Measurements from ENCODE around the gene RAB44. TPM values are rescaled to one million over a fixed set of nuclear protein-coding genes. Genes with fewer than 3 reads are reported as not detected.

Gene RAB44
- total RNA-seq, 1 donor from 2014 or later, result 0.95 TPM

GRCh38 chr6:36682328-36683144 lies 15.1 kb upstream of the RAB44 start:
- Histone ChIP-seq H3K4me1 (peaks cover 56% of the 10 kb centered on the region), H3K4me3 (peak overlapping the region; percentile 12), H3K9me3 (no peaks in the 10 kb centered on the region), H3K36me3 (peaks cover 44% of the 10 kb centered on the region), H3K27me3 (ENCODE audit: low read depth) (no peaks in the 10 kb centered on the region), H3K27ac (no peak overlapping the region)
- intact Hi-C loops (cut with DNase I), result no loop called here
- peak in 1 of 2 donors; percentile 4 for ATAC-seq
- no peak for TF ChIP-seq CTCF (IDR thresholded peaks at IDR 0.05)
- peak; percentile 70 for DNase-seq

DNA sequence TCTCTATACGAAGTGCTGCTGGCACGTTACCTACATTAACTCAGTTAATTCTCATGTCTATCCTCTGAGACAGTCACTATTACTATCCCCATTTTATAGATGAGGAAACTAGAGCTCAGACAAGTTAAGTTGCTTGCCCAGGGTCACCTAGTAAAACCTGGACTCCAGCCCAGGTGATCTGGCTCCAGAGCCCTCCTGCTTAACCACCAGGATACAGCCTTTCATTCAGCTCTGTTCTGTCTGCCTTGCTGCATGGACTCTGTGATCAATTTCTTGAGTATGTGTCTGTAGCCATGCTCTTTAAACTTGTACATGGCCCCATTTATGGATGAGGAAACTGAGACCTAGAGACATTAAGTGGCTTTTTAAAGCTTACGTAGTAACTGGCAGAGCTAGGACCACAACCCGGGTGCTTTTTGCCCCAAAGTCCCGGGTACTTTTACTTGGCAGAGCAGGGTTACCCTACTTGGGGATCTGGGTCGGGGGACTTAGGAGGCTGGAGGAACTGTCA lies 14.4 kb upstream of the RAB44 start:
- Histone ChIP-seq H3K4me3 (no peak overlapping the region), H3K27me3 (ENCODE audit: low read depth) (no peaks in the 10 kb centered on the region), H3K36me3 (peaks cover 49% of the 10 kb centered on the region), H3K27ac (no peak overlapping the region), H3K9me3 (no peaks in the 10 kb centered on the region), H3K4me1 (peaks cover 49% of the 10 kb centered on the region)
- intact Hi-C loops (cut with DNase I), result no loop called here
- ATAC-seq (no peak), DNase-seq (no peak)
- no peak for TF ChIP-seq CTCF (IDR thresholded peaks at IDR 0.05)

DNA sequence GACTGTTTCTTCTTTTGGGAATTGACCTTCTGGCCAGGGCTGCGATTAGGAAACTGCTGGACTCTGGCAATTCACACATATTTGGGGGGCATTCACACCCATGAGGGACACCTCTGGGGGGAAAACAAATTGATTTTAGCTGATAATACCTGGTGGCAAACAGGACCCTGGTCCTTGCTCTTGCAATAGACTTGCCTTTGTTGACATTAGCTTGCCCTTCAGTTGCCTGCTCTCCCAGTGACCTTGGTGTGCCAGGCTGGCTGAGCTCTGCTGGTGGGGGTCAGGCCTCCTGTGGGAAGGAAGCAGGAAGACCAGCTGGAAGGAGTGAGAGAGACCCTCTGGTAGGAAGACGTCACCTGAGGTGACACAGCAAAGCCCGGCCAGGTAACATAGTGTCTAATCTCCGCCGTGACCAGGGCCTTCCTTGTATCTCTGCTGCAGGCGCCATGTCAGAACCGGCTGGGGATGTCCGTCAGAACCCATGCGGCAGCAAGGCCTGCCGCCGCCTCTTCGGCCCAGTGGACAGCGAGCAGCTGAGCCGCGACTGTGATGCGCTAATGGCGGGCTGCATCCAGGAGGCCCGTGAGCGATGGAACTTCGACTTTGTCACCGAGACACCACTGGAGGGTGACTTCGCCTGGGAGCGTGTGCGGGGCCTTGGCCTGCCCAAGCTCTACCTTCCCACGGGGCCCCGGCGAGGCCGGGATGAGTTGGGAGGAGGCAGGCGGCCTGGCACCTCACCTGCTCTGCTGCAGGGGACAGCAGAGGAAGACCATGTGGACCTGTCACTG lies 13.8 kb upstream of the RAB44 start:
- peaks cover 48% of the 10 kb centered on the region for H3K4me1 ChIP-seq
- no peak for TF ChIP-seq CTCF (IDR thresholded peaks at IDR 0.05)
- intact Hi-C loops (cut with DNase I), result no loop called here
- no peaks in the 10 kb centered on the region for H3K27me3 ChIP-seq (ENCODE audit: low read depth)
- ATAC-seq (no peak), DNase-seq (no peak)
- H3K27ac ChIP-seq, result no peak overlapping the region
- H3K4me3 ChIP-seq, result no peak overlapping the region
- H3K9me3 ChIP-seq, result no peaks in the 10 kb centered on the region
- peaks cover 49% of the 10 kb centered on the region for H3K36me3 ChIP-seq

DNA sequence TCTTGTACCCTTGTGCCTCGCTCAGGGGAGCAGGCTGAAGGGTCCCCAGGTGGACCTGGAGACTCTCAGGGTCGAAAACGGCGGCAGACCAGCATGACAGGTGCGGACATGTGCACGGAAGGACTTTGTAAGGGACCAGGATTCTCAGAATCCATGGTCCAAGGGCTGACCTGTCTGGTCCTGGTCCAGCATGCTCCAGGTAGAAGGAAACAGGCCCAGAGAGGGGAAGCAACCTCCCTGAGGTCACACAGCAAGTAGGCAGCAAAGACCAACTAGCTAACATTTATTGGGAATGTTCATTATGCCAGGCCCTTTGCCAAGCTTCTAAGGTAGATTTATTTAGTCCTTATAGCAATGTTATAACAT lies 13.2 kb upstream of the RAB44 start:
- ATAC-seq, result no peak
- Histone ChIP-seq H3K27ac (no peak overlapping the region), H3K36me3 (peaks cover 49% of the 10 kb centered on the region), H3K4me1 (peaks cover 48% of the 10 kb centered on the region), H3K9me3 (no peaks in the 10 kb centered on the region), H3K4me3 (no peak overlapping the region), H3K27me3 (ENCODE audit: low read depth) (no peaks in the 10 kb centered on the region)
- DNase-seq, result no peak
- TF ChIP-seq CTCF (IDR thresholded peaks at IDR 0.05), result no peak
- intact Hi-C loops (cut with DNase I), result no loop called here

DNA sequence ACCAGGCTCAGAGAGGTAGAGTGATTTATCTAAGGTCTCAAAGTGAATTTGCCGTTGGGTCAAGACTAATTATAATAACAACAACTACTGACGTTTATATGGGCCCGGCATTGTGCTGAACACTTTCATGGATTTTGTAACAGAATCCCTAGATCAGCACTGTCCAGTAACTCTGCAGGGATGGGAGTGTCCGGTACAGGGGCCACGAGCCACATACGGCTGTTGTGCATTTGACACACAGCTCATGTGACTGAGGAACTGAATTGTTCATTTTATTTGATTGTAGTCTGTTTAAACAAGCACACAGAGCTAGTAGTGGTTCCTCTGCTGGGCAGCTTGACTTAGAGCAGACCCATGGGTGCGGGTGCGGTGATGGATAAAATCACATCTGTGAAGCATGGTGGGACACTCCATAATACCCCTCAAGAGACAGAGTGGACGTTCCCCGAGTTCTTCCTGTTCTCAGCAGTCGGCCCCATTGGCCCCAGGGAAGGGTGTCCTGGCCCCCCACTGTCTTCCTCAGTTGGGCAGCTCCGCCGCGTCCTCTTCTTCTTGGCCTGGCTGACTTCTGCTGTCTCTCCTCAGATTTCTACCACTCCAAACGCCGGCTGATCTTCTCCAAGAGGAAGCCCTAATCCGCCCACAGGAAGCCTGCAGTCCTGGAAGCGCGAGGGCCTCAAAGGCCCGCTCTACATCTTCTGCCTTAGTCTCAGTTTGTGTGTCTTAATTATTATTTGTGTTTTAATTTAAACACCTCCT lies 12.3 kb upstream of the RAB44 start:
- H3K4me1 ChIP-seq, result peaks cover 48% of the 10 kb centered on the region
- no peaks in the 10 kb centered on the region for H3K27me3 ChIP-seq (ENCODE audit: low read depth)
- no peak for ATAC-seq
- H3K9me3 ChIP-seq, result no peaks in the 10 kb centered on the region
- no peak overlapping the region for H3K27ac ChIP-seq
- intact Hi-C loops (cut with DNase I), result no loop called here
- DNase-seq, result no peak
- no peak overlapping the region for H3K4me3 ChIP-seq
- peaks cover 49% of the 10 kb centered on the region for H3K36me3 ChIP-seq
- no peak for TF ChIP-seq CTCF (IDR thresholded peaks at IDR 0.05)

Data from lower lobe of right lung (tissue), 2 donors.